ENCODE results near the gene TEX12. TPM values are rescaled to one million over a fixed set of nuclear protein-coding genes. Genes with fewer than 3 reads are reported as not detected.

TEX12 gene
- polyA plus RNA-seq (2012; ENCODE audit: insufficient read length, low read depth) = not detected

- TF ChIP-seq POLR2AphosphoS5 (IDR thresholded peaks at IDR 0.05; ENCODE audit: low read depth, low read length) (no peak), REST (IDR thresholded peaks at IDR 0.05; ENCODE audit: insufficient read depth in 1 of 2, low read depth in 2 of 2, low read length in 2 of 2) (no peak), FOXP2 (optimal IDR thresholded peaks at IDR 0.05; ENCODE audit: borderline replicate concordance, extremely low read depth, extremely low read length, insufficient read depth) (no peak), TAF1 (IDR thresholded peaks at IDR 0.05; ENCODE audit: borderline replicate concordance, insufficient read depth, low read length) (no peak), SIN3A (IDR thresholded peaks at IDR 0.05; ENCODE audit: borderline replicate concordance, insufficient read depth, low read length) (no peak)
Observed at GRCh38 chr11:112167145-112167544, at the start of gene TEX12. TEX12 (plus strand) TSS chr11:112167372; CDS start chr11:112169269, 1,897 bp downstream.

DNA sequence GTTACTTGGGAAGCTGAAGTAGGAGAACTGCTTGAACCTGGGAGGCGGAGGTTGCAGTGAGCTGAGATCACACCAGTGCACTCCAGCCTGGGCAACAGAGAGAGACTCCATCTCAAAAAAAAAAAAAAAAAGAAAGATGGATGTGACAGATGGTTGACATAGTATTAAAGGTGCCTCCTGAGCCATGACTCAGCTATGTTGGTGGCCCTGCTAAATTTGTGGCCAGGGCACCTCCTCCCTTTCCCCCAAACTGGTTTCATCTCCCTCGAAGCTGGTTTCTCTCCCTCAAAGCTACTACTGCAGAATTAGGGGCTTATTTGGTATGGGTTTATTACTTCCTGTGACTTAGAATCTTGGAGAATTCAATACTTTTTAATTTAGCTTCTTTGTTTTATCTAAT, 49.0 kb upstream of the TEX12 start:
- TF ChIP-seq REST (IDR thresholded peaks at IDR 0.05; ENCODE audit: insufficient read depth in 1 of 2, low read depth in 2 of 2, low read length in 2 of 2) (no peak), FOXP2 (optimal IDR thresholded peaks at IDR 0.05; ENCODE audit: borderline replicate concordance, extremely low read depth, extremely low read length, insufficient read depth) (no peak), POLR2AphosphoS5 (IDR thresholded peaks at IDR 0.05; ENCODE audit: low read depth, low read length) (no peak), TAF1 (IDR thresholded peaks at IDR 0.05; ENCODE audit: borderline replicate concordance, insufficient read depth, low read length) (no peak), SIN3A (IDR thresholded peaks at IDR 0.05; ENCODE audit: borderline replicate concordance, insufficient read depth, low read length) (no peak)

- no peak for TF ChIP-seq TAF1 (IDR thresholded peaks at IDR 0.05; ENCODE audit: borderline replicate concordance, insufficient read depth, low read length)
- TF ChIP-seq SIN3A (IDR thresholded peaks at IDR 0.05; ENCODE audit: borderline replicate concordance, insufficient read depth, low read length) = no peak
- TF ChIP-seq FOXP2 (optimal IDR thresholded peaks at IDR 0.05; ENCODE audit: borderline replicate concordance, extremely low read depth, extremely low read length, insufficient read depth) = no peak
- no peak for TF ChIP-seq REST (IDR thresholded peaks at IDR 0.05; ENCODE audit: insufficient read depth in 1 of 2, low read depth in 2 of 2, low read length in 2 of 2)
- no peak for TF ChIP-seq POLR2AphosphoS5 (IDR thresholded peaks at IDR 0.05; ENCODE audit: low read depth, low read length)
Observed at GRCh38 chr11:112121981-112122615, 45.1 kb upstream of the TEX12 start.

DNA sequence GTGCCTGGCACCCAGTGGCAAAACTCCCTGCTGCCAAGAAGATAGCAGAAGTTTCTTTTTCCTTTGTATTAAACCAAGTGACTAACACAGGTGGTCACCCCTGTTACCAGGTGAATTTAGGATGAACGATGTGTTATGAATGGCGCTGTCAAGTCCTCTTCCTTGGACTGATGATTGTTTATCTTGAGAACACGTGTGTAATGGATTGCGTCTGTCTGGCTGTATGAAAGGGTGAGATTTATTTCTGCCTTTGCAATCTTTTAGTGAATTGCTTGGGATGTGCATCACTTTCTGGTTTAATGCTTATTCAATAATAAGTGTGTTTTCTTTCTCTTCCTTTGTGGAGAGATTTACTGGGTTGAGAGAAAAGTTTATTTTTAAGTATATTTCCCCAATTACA, 44.0 kb upstream of the TEX12 start:
- TF ChIP-seq FOXP2 (optimal IDR thresholded peaks at IDR 0.05; ENCODE audit: borderline replicate concordance, extremely low read depth, extremely low read length, insufficient read depth) (no peak), SIN3A (IDR thresholded peaks at IDR 0.05; ENCODE audit: borderline replicate concordance, insufficient read depth, low read length) (no peak), REST (IDR thresholded peaks at IDR 0.05; ENCODE audit: insufficient read depth in 1 of 2, low read depth in 2 of 2, low read length in 2 of 2) (no peak), TAF1 (IDR thresholded peaks at IDR 0.05; ENCODE audit: borderline replicate concordance, insufficient read depth, low read length) (no peak)

All from PFSK-1 (cell line).